GM19467 (cell line): ENCODE data around the gene KRTAP2-3.
"Not testable (repeated sequence)": the region's sequence is repeated elsewhere in the genome, so short reads cannot be mapped to it uniquely, and the experiment has no call there.

Experiments used
- ATAC-seq: cut with Tn5 transposase; IDR thresholded peaks from one replicate; pipeline ENCODE4 v1.9.1; 2021; ENCODE audit warnings: mild to moderate bottlenecking, moderate library complexity; ENCODE audit not compliant: unreplicated experiment

KRTAP2-3 gene

GRCh38 chr17:41060052-41060604 is at the start of gene KRTAP2-3:
Gene KRTAP2-3, minus strand, starts transcription at chr17:41060114. Its CDS starts 64 bp downstream, at chr17:41060050.
- ATAC-seq = no peak

- ATAC-seq = not testable (repeated sequence)
Observed at GRCh38 chr17:41108728-41109386, 48.9 kb upstream of the KRTAP2-3 start.

- ATAC-seq = no peak
Observed at GRCh38 chr17:41107941-41108450, 48.1 kb upstream of the KRTAP2-3 start.

- not testable (repeated sequence) for ATAC-seq
Observed at GRCh38 chr17:41105347-41105746, 45.4 kb upstream of the KRTAP2-3 start, which contains the start of gene KRTAP4-9. Gene KRTAP4-9, plus strand, starts transcription at chr17:41105389. Its CDS starts 0 bp downstream, at chr17:41105389.

- not testable (repeated sequence) for ATAC-seq
Observed at GRCh38 chr17:41104386-41105038, 44.6 kb upstream of the KRTAP2-3 start.

- no peak for ATAC-seq
Observed at GRCh38 chr17:41103896-41104295, 44.0 kb upstream of the KRTAP2-3 start.

- ATAC-seq = no peak
Observed at GRCh38 chr17:41101586-41102259, 41.8 kb upstream of the KRTAP2-3 start, which contains the start of gene KRTAP4-16. Gene KRTAP4-16, minus strand, starts transcription at chr17:41102209. Its CDS starts 0 bp downstream, at chr17:41102209.

- ATAC-seq = not testable (repeated sequence)
Observed at GRCh38 chr17:41099682-41100480, 40.0 kb upstream of the KRTAP2-3 start.

- ATAC-seq = no peak
Observed at GRCh38 chr17:41098481-41098880, 38.6 kb upstream of the KRTAP2-3 start.

- ATAC-seq = no peak
Observed at GRCh38 chr17:41098042-41098441, 38.1 kb upstream of the KRTAP2-3 start, which contains the start of gene KRTAP4-8. Gene KRTAP4-8, minus strand, starts transcription at chr17:41098142. Its CDS starts 58 bp downstream, at chr17:41098084.

- ATAC-seq = no peak
Observed at GRCh38 chr17:41096055-41096454, 36.1 kb upstream of the KRTAP2-3 start.

GRCh38 chr17:41088760-41089352 is 28.9 kb upstream of the KRTAP2-3 start:
- ATAC-seq = not testable (repeated sequence)

- ATAC-seq = not testable (repeated sequence)
Observed at GRCh38 chr17:41084100-41084856, 24.4 kb upstream of the KRTAP2-3 start, which contains the start of gene KRTAP4-7. Gene KRTAP4-7, plus strand, starts transcription at chr17:41084150. Its CDS starts 57 bp downstream, at chr17:41084207.

- not testable (repeated sequence) for ATAC-seq
Observed at GRCh38 chr17:41083427-41083826, 23.5 kb upstream of the KRTAP2-3 start.

GRCh38 chr17:41082626-41083025 is 22.7 kb upstream of the KRTAP2-3 start:
- no peak for ATAC-seq

- ATAC-seq = no peak
Observed at GRCh38 chr17:41076788-41077187, 16.9 kb upstream of the KRTAP2-3 start.

GRCh38 chr17:41073676-41074075 is 13.8 kb upstream of the KRTAP2-3 start:
- no peak for ATAC-seq

- no peak for ATAC-seq
Observed at GRCh38 chr17:41071606-41072360, 11.9 kb upstream of the KRTAP2-3 start.
